Progenitor cell of endocrine pancreas (in vitro differentiated cells): ENCODE data around the gene CHD9NB. TPM values are rescaled to one million over a fixed set of nuclear protein-coding genes. Genes with fewer than 3 reads are reported as not detected.
"Not testable (repeated sequence)": the region's sequence is repeated elsewhere in the genome, so short reads cannot be mapped to it uniquely, and the experiment has no call there.

ENCODE experiments used
- DNase-seq: peaks from one replicate; pipeline ENCODE4 v3.0.0; 2021; ENCODE audit warnings: low spot score; ENCODE audit not compliant: unreplicated experiment
- H3K27ac Mint-ChIP-seq: 2 replicates; pipeline ENCODE4 v1.8.0; 2021; ENCODE audit warnings: mild to moderate bottlenecking, moderate library complexity, mixed read lengths
- H3K27me3 Mint-ChIP-seq: 2 replicates; pipeline ENCODE4 v1.8.0; 2021; ENCODE audit warnings: mixed read lengths
- H3K36me3 Mint-ChIP-seq: 2 replicates; pipeline ENCODE4 v1.8.0; 2022; ENCODE audit warnings: mixed read lengths; ENCODE audit not compliant: insufficient read depth
- H3K4me1 Mint-ChIP-seq: 2 replicates; pipeline ENCODE4 v1.8.0; 2021; ENCODE audit warnings: low read depth, mixed read lengths
- H3K4me3 Mint-ChIP-seq: 2 replicates; pipeline ENCODE4 v1.8.0; 2021; ENCODE audit warnings: low read depth, mild to moderate bottlenecking, moderate library complexity, mixed read lengths
- H3K9me3 Mint-ChIP-seq: 2 replicates; pipeline ENCODE4 v1.8.0; 2021; ENCODE audit warnings: low read depth, mixed read lengths
- total RNA-seq: library from RNA; stranded (reverse); gene quantifications from 2 replicates; pipeline ENCODE4 v1.2.1, GENCODE V29; 2021
- TF ChIP-seq, protein P1 (sequence below): fragments of 200-600 bp; sonication (generic); IDR thresholded peaks from one replicate; pipeline ENCODE4 v1.5.0; 2021; ENCODE audit warnings: antibody characterized with exemption, mild to moderate bottlenecking; ENCODE audit not compliant: unreplicated experiment

The CHD9NB gene
- total RNA-seq, 1 donor from 2014 or later = 1.1 TPM

GRCh38 chr16:53078247-53078646 is 25.6 kb upstream of the CHD9NB start:
- peaks cover 25% of the 10 kb centered on the region for H3K9me3 Mint-ChIP-seq
- DNase-seq = no peak
- H3K27ac Mint-ChIP-seq = no peak overlapping the region
- no peak overlapping the region for H3K4me3 Mint-ChIP-seq
- no peaks in the 10 kb centered on the region for H3K27me3 Mint-ChIP-seq
- no peaks in the 10 kb centered on the region for H3K4me1 Mint-ChIP-seq
- H3K36me3 Mint-ChIP-seq = peaks cover 16% of the 10 kb centered on the region
- TF ChIP-seq, protein P1, sequence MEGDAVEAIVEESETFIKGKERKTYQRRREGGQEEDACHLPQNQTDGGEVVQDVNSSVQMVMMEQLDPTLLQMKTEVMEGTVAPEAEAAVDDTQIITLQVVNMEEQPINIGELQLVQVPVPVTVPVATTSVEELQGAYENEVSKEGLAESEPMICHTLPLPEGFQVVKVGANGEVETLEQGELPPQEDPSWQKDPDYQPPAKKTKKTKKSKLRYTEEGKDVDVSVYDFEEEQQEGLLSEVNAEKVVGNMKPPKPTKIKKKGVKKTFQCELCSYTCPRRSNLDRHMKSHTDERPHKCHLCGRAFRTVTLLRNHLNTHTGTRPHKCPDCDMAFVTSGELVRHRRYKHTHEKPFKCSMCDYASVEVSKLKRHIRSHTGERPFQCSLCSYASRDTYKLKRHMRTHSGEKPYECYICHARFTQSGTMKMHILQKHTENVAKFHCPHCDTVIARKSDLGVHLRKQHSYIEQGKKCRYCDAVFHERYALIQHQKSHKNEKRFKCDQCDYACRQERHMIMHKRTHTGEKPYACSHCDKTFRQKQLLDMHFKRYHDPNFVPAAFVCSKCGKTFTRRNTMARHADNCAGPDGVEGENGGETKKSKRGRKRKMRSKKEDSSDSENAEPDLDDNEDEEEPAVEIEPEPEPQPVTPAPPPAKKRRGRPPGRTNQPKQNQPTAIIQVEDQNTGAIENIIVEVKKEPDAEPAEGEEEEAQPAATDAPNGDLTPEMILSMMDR = no peak

DNA sequence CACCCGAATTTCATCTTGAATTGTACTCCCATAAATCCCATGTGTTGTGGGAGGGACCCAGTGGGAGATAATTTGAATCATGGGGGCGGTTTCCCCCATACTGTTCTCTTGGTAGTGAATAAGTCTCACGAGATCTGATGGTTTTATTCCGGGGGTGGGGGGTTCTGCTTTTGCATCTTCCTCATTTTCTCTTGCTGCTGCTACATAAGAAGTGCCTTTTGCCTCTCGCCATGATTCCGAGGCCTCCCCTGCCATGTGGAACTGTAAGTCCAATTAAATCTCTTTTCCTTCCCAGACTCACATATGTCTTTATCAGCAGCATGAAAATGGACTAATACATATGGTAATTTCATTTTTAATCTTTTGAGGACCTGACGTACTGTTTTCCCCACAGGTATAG is 22.8 kb upstream of the CHD9NB start:
- H3K4me1 Mint-ChIP-seq, H3K27me3 Mint-ChIP-seq, H3K27ac Mint-ChIP-seq, DNase-seq, H3K4me3 Mint-ChIP-seq: not testable (repeated sequence)
- peaks cover 25% of the 10 kb centered on the region for H3K9me3 Mint-ChIP-seq
- H3K36me3 Mint-ChIP-seq = peaks cover 16% of the 10 kb centered on the region

GRCh38 chr16:53074296-53074695 is 21.6 kb upstream of the CHD9NB start:
- not testable (repeated sequence) for DNase-seq, H3K27me3 Mint-ChIP-seq, H3K27ac Mint-ChIP-seq, H3K4me1 Mint-ChIP-seq, H3K4me3 Mint-ChIP-seq
- H3K36me3 Mint-ChIP-seq = peaks cover 16% of the 10 kb centered on the region
- peaks cover 25% of the 10 kb centered on the region for H3K9me3 Mint-ChIP-seq

GRCh38 chr16:53073022-53073421 is 20.3 kb upstream of the CHD9NB start:
- peaks cover 22% of the 10 kb centered on the region for H3K9me3 Mint-ChIP-seq
- DNase-seq = no peak
- no peaks in the 10 kb centered on the region for H3K27me3 Mint-ChIP-seq
- no peak overlapping the region for H3K27ac Mint-ChIP-seq
- H3K4me1 Mint-ChIP-seq = peaks cover 1% of the 10 kb centered on the region
- H3K4me3 Mint-ChIP-seq = no peak overlapping the region
- peaks cover 13% of the 10 kb centered on the region for H3K36me3 Mint-ChIP-seq
- TF ChIP-seq, protein P1 = no peak

GRCh38 chr16:53071748-53072301 is 19.1 kb upstream of the CHD9NB start:
- TF ChIP-seq, protein P1 = no peak
- Mint-ChIP-seq H3K36me3 (peaks cover 12% of the 10 kb centered on the region), H3K27ac (no peak overlapping the region), H3K4me3 (no peak overlapping the region), H3K27me3 (no peaks in the 10 kb centered on the region), H3K9me3 (peaks cover 20% of the 10 kb centered on the region), H3K4me1 (peaks cover 1% of the 10 kb centered on the region)
- no peak for DNase-seq

DNA sequence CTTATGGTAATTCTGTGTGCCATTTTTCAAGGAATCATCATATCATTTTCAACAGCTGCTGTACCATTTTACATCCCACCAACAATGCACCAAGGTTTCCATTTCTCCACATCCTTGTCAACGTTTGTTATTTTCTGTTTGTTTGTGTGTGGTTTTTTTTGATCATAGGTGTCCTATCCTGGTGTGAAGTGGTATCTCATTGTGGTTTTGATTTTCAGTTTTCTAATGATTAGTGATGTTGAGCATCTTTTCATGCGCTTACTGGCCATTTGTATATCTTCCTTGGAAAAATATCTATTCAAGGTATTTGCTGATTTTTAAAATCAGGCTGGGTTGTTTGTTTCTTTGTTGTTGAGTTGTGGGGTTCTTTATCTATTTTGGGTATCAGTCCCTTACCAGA is 17.1 kb upstream of the CHD9NB start:
- Mint-ChIP-seq H3K9me3 (peaks cover 11% of the 10 kb centered on the region), H3K36me3 (peaks cover 7% of the 10 kb centered on the region), H3K27ac (no peak overlapping the region), H3K4me3 (no peak overlapping the region), H3K4me1 (peaks cover 1% of the 10 kb centered on the region), H3K27me3 (no peaks in the 10 kb centered on the region)
- DNase-seq = no peak
- TF ChIP-seq, protein P1 = no peak
